BE2C (cell line): Measurements from ENCODE around the gene HDAC7.

Experiments
- DNase-seq: peaks from one replicate; pipeline ENCODE4 v3.0.0-alpha.2; 2020
- H3K27me3 ChIP-seq: fragments of 250-450 bp; sonication (Bioruptor Pico); 2 replicates; pipeline ENCODE4 v1.5.1; 2020; ENCODE audit warnings: mild to moderate bottlenecking
- H3K36me3 ChIP-seq: fragments of 250-450 bp; sonication (Bioruptor Pico); 2 replicates; pipeline ENCODE4 v1.5.1; 2020; ENCODE audit warnings: mild to moderate bottlenecking
- H3K4me1 ChIP-seq: fragments of 250-450 bp; sonication (Bioruptor Pico); 2 replicates; pipeline ENCODE4 v1.5.1; 2020
- H3K4me3 ChIP-seq: 2 replicates; pipeline ENCODE4 v1.5.1; 2011; ENCODE audit warnings: low read depth, low read length
- H3K9me3 ChIP-seq: fragments of 250-450 bp; sonication (Bioruptor Pico); 2 replicates; pipeline ENCODE4 v1.5.1; 2020
- CTCF ChIP-seq: IDR thresholded peaks from 2 replicates; pipeline ENCODE4 v1.5.1; 2012; ENCODE audit warnings: mild to moderate bottlenecking, low read depth, low read length

Gene HDAC7

GRCh38 chr12:47808050-47808449 is 11.7 kb downstream of the HDAC7 start:
- Histone ChIP-seq H3K4me1 (peaks cover 28% of the 10 kb centered on the region), H3K36me3 (no peaks in the 10 kb centered on the region)

GRCh38 chr12:47807338-47807737 is 12.4 kb downstream of the HDAC7 start:
- Histone ChIP-seq H3K4me1 (peaks cover 30% of the 10 kb centered on the region), H3K4me3 (no peak overlapping the region), H3K36me3 (no peaks in the 10 kb centered on the region), H3K9me3 (no peaks in the 10 kb centered on the region), H3K27me3 (no peaks in the 10 kb centered on the region)
- TF ChIP-seq CTCF = no peak
- DNase-seq = no peak

More at GRCh38 chr12:47808050-47808449, 11.7 kb downstream of the HDAC7 start:
- H3K4me3 ChIP-seq = no peak overlapping the region
- no peak for TF ChIP-seq CTCF
- no peaks in the 10 kb centered on the region for H3K9me3 ChIP-seq
- H3K27me3 ChIP-seq = no peaks in the 10 kb centered on the region
- DNase-seq = no peak

DNA sequence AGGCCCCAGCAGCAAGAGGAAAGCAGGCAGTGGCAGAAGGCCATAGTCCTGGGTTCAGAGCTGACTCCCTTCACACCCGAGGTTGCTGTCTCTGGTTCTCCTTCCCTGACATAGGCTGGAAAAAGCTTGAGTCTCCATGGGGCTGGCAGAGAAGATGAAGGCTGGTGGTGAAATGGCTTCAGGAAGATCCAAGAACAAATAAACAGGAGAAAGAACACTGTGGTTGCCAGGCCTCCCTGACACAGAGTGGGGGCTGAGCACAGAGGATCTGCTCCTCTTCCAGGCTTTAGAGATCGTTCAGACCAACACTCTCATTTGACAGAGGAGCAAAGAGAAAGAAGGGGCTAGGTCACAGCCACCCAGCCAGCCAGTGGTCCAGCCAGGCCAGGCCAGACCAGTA is 14.3 kb downstream of the HDAC7 start:
- Histone ChIP-seq H3K27me3 (no peaks in the 10 kb centered on the region), H3K9me3 (no peaks in the 10 kb centered on the region), H3K4me3 (no peak overlapping the region), H3K36me3 (no peaks in the 10 kb centered on the region), H3K4me1 (peaks cover 23% of the 10 kb centered on the region)
- DNase-seq = no peak
- no peak for TF ChIP-seq CTCF

DNA sequence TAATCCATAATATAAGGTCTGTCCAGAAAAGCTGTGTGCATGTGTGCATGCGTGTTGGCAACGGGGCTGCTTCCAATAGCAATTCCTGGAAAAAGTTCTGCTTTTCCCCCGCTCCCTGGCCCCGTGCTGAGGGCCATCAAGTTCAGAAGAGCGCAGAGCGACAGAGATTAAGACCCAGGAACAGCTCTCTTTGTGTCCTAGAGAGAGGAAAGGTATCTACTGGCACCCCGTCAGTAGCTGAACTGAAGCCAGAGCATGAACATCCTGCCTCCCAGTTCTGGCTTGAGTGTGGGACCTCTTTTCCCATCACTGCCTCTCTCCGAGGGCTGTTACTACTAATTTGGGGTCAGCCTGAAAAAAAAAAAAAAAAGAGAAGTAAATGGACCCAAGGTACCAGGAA is 15.5 kb downstream of the HDAC7 start:
- Histone ChIP-seq H3K27me3 (no peaks in the 10 kb centered on the region), H3K36me3 (no peaks in the 10 kb centered on the region), H3K9me3 (no peaks in the 10 kb centered on the region), H3K4me1 (peaks cover 23% of the 10 kb centered on the region), H3K4me3 (no peak overlapping the region)
- TF ChIP-seq CTCF = no peak
- no peak for DNase-seq

DNA sequence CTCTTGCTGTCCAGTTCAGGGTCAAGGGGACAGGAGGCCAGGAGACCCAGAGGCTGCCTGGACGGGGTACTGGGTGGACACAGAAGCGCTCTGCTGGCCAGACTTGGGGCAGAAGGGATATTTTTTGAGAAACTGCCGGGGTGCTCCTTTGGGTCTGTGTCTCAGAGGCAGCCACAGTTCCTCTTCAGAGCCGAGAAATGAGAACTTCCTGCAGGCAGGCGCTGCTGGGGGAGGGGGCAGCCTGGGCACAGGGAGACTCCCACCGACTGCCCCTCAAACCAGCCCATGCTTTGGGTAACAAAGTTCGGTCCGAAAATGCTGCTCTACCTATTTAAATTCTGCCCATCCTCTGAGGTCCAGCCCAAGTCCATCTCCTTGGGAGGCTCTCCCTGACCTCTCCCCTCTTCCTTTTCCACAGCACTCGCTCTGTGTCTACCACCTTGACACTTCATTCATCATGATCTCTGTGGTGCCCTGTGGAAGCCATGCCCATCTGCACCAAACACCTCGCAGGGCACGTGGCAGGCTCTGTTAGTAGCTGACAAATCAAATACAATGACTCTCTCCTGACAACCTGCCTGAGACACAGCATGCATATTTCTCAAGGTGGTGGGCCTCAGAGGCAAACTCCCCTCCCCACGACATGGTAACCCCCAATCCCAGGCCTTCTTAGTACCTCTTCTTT is 16.4 kb downstream of the HDAC7 start:
- no peak for DNase-seq
- no peaks in the 10 kb centered on the region for H3K27me3 ChIP-seq
- no peaks in the 10 kb centered on the region for H3K9me3 ChIP-seq
- no peak for TF ChIP-seq CTCF
- peaks cover 15% of the 10 kb centered on the region for H3K4me1 ChIP-seq
- H3K4me3 ChIP-seq = no peak overlapping the region
- H3K36me3 ChIP-seq = no peaks in the 10 kb centered on the region; the same call in 1 of the 2 replicates

DNA sequence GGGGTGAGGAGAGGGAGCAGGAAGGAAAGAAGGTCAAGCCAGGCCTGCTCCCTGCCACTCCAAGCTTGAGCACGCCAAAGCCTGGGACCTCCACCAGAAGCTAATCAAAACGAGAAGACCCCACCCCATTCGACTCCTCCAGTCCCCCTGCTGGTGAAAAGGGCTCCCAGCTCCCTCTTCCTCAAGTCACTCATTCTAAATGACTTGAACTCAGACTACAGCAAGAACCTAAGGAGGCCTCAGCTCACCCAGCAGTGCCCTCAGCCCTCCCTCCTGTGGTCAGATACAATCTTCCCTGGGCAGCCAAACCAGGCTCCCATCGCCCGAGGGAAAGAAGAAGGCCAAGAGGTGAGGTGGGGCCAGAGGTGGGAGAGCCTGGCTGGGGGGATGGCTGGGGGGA is 17.4 kb downstream of the HDAC7 start:
- Histone ChIP-seq H3K9me3 (no peaks in the 10 kb centered on the region), H3K4me1 (peaks cover 9% of the 10 kb centered on the region), H3K27me3 (no peaks in the 10 kb centered on the region), H3K36me3 (peaks cover 8% of the 10 kb centered on the region; the same call in 1 of the 2 replicates), H3K4me3 (no peak overlapping the region)
- TF ChIP-seq CTCF = peak; percentile 47
- DNase-seq = no peak
